Stimulated activated CD4-positive, alpha-beta T cell treated with anti-CD3 and anti-CD28 coated beads, Interleukin-1b, Interleukin-23, amount 100 ng/mL, for 24 hours (primary cell): ENCODE results near the gene ILKAP.
A peak's percentile ranks its signal among the peaks of the same experiment; 100 is the strongest.

Source experiments
- DNase-seq, 4 experiments: peaks; one replicate each; pipeline ENCODE4 v3.0.0-alpha.2; 2020; ENCODE audit warnings: low read depth in 4 of 4, low spot score in 1 of 4

ILKAP gene

GRCh38 chr2:238203094-238203972 lies at the start of gene ILKAP:
TSS of gene ILKAP (minus strand) at chr2:238203695. CDS start at chr2:238203553, 142 bp downstream.
- DNase-seq: peak; percentile 68 to 85 (median 82)

- no peak for DNase-seq
These were observed 49.5 kb upstream of the ILKAP start for GRCh38 chr2:238252766-238253630.

GRCh38 chr2:238251986-238252385 lies 48.5 kb upstream of the ILKAP start:
- DNase-seq: no peak

- no peak for DNase-seq
These were observed 47.8 kb upstream of the ILKAP start for GRCh38 chr2:238251331-238251730.

- no peak for DNase-seq
These were observed 47.4 kb upstream of the ILKAP start for GRCh38 chr2:238250896-238251295.

GRCh38 chr2:238247841-238248453 lies 44.5 kb upstream of the ILKAP start:
- no peak for DNase-seq

GRCh38 chr2:238247002-238247822 lies 43.7 kb upstream of the ILKAP start:
- no peak for DNase-seq

- no peak for DNase-seq
These were observed 40.7 kb upstream of the ILKAP start for GRCh38 chr2:238244151-238244550.

- no peak for DNase-seq
These were observed 40.1 kb upstream of the ILKAP start for GRCh38 chr2:238243496-238244076.

GRCh38 chr2:238242731-238243495 lies 39.4 kb upstream of the ILKAP start:
- DNase-seq: no peak

GRCh38 chr2:238241970-238242369 lies 38.5 kb upstream of the ILKAP start:
- no peak for DNase-seq

GRCh38 chr2:238240757-238241711 lies 37.5 kb upstream of the ILKAP start:
- no peak for DNase-seq

GRCh38 chr2:238239863-238240756 lies 36.6 kb upstream of the ILKAP start, which contains the start of gene HES6:
TSS of gene HES6 (minus strand) at chr2:238240038. CDS start at chr2:238239905, 133 bp downstream.
- DNase-seq: peak in 3 of 4 experiments; percentile 50 to 75 (median 57)

- no peak for DNase-seq
These were observed 36.0 kb upstream of the ILKAP start for GRCh38 chr2:238239543-238239862.

GRCh38 chr2:238238766-238239542 lies 35.5 kb upstream of the ILKAP start:
- DNase-seq: no peak

- DNase-seq: no peak
These were observed 34.8 kb upstream of the ILKAP start for GRCh38 chr2:238238311-238238765.
